ENCODE results near the gene ACOX2.

ACOX2 gene

DNA sequence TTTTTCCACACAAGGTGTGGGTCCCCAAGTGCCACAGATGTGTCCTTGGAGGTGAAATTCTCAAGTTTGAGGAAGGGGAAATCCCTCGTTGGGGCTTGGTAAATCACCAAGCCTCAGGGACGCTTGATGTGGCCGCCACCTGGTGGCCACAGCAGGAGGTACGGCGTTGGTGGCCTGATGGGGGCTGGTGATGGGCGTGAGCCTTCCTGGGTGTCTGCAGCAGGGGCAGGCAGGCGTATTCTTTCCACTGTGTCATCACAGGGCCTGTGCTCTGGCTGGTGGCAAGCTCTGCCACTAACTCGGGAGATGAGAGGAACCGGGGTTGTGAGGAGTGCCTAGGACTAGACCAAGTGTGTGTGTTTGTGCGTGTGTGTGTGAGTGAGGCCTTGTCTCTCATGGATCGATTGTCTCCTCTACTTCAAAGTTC, 4.2 kb downstream of the ACOX2 start:
- no peak overlapping the region for H3K27ac ChIP-seq
- no peak overlapping the region for H2AFZ ChIP-seq
- H3K4me3 ChIP-seq (ENCODE audit: low read depth, low read length): no peak overlapping the region
- peak; percentile 95 for TF ChIP-seq CTCF (IDR thresholded peaks at IDR 0.05)
- H3K27me3 ChIP-seq (ENCODE audit: control insufficient read depth, insufficient read depth, low read length): no peaks in the 10 kb centered on the region
- H3K9ac ChIP-seq: no peak overlapping the region
- peaks cover 3% of the 10 kb centered on the region for H3K79me2 ChIP-seq
- H3K36me3 ChIP-seq (ENCODE audit: control insufficient read depth, insufficient read depth, low read length): no peaks in the 10 kb centered on the region
- H3K4me2 ChIP-seq (ENCODE audit: low read length): no peak overlapping the region
- H3K9me3 ChIP-seq (ENCODE audit: control insufficient read depth, low read length): no peaks in the 10 kb centered on the region
- H3K4me1 ChIP-seq: peaks cover 32% of the 10 kb centered on the region

DNA sequence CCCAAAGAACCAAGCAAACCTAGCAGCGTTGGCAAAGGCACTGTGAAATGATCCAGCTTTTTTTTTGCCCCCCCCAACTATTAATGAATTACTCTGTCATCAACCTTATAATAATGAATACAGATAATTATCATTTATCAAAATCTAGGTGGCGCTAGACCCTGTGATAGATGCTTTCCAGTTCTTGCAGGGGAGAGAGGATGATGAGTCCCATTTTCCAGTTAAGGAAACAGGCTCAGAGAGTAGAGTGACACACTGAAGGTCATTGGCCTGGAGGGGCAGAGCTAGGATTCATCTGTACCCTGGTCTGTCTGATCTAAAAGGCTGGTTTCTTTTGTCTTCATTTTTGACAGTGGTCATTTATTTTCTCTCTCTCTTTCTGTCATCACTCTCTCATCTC, 5.0 kb downstream of the ACOX2 start:
- Histone ChIP-seq H3K9me3 (ENCODE audit: control insufficient read depth, low read length) (no peaks in the 10 kb centered on the region), H3K4me2 (ENCODE audit: low read length) (no peak overlapping the region), H3K4me1 (peaks cover 25% of the 10 kb centered on the region), H3K4me3 (ENCODE audit: low read depth, low read length) (no peak overlapping the region), H3K36me3 (ENCODE audit: control insufficient read depth, insufficient read depth, low read length) (no peaks in the 10 kb centered on the region), H3K27ac (no peak overlapping the region), H2AFZ (no peak overlapping the region), H3K79me2 (peaks cover 3% of the 10 kb centered on the region), H3K9ac (no peak overlapping the region), H3K27me3 (ENCODE audit: control insufficient read depth, insufficient read depth, low read length) (no peaks in the 10 kb centered on the region)
- no peak for TF ChIP-seq CTCF (IDR thresholded peaks at IDR 0.05)

GRCh38 chr3:58531555-58531954, 5.4 kb downstream of the ACOX2 start:
- no peak overlapping the region for H3K4me3 ChIP-seq (ENCODE audit: low read depth, low read length)
- no peak overlapping the region for H3K27ac ChIP-seq
- no peaks in the 10 kb centered on the region for H3K36me3 ChIP-seq (ENCODE audit: control insufficient read depth, insufficient read depth, low read length)
- H3K4me1 ChIP-seq: peaks cover 21% of the 10 kb centered on the region
- no peak overlapping the region for H2AFZ ChIP-seq
- no peaks in the 10 kb centered on the region for H3K9me3 ChIP-seq (ENCODE audit: control insufficient read depth, low read length)
- H3K27me3 ChIP-seq (ENCODE audit: control insufficient read depth, insufficient read depth, low read length): no peaks in the 10 kb centered on the region
- no peak overlapping the region for H3K9ac ChIP-seq
- peaks cover 3% of the 10 kb centered on the region for H3K79me2 ChIP-seq
- no peak for TF ChIP-seq CTCF (IDR thresholded peaks at IDR 0.05)
- H3K4me2 ChIP-seq (ENCODE audit: low read length): no peak overlapping the region

DNA sequence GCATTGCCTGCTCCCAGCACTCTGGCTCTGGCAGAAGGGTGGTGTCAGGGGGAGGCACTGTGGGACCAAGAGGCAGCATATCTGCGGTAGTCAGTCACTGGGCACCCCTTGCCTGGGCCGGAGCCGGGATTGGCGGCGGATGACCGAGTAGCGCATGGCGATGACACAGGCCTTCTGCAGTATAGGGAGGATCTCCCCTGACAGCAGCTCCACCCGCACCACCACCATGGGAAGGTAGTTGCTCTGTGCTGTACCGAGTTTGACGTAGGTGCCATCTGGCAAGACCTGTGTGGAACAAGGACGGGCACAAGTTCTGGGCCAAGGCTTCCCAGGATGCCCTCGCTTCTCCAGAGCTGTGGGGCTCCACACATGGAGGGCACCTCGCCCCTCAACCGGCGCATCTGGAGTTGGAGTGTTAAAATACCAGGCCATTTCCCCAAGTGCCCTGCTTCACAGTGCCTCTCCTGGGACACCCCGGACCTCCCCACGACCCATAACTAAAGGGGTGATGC, 6.6 kb downstream of the ACOX2 start:
- no peaks in the 10 kb centered on the region for H3K36me3 ChIP-seq (ENCODE audit: control insufficient read depth, insufficient read depth, low read length)
- no peak for TF ChIP-seq CTCF (IDR thresholded peaks at IDR 0.05)
- H3K9ac ChIP-seq: no peak overlapping the region
- H3K4me3 ChIP-seq (ENCODE audit: low read depth, low read length): no peak overlapping the region
- H3K27ac ChIP-seq: no peak overlapping the region
- no peak overlapping the region for H2AFZ ChIP-seq
- H3K4me1 ChIP-seq: peaks cover 12% of the 10 kb centered on the region
- H3K9me3 ChIP-seq (ENCODE audit: control insufficient read depth, low read length): no peaks in the 10 kb centered on the region
- H3K79me2 ChIP-seq: no peaks in the 10 kb centered on the region
- no peaks in the 10 kb centered on the region for H3K27me3 ChIP-seq (ENCODE audit: control insufficient read depth, insufficient read depth, low read length)
- H3K4me2 ChIP-seq (ENCODE audit: low read length): no peak overlapping the region

Measured in parathyroid adenoma (tissue), 2 donors.